Skeletal muscle tissue (tissue), 4 donors: ENCODE results near the gene OSBP2. TPM values are rescaled to one million over a fixed set of nuclear protein-coding genes. Genes with fewer than 3 reads are reported as not detected.

Source experiments
- H3K27ac ChIP-seq: one replicate; pipeline ENCODE4 v1.7.0; 2013; ENCODE audit warnings: mild to moderate bottlenecking, low read depth, low read length, inconsistent platforms
- H3K27me3 ChIP-seq, 3 donors: one replicate each; pipeline ENCODE4 v1.7.0; 2013; ENCODE audit warnings: low read length in 3 of 3; ENCODE audit not compliant: control insufficient read depth in 3 of 3, insufficient read depth in 3 of 3
- H3K36me3 ChIP-seq, 3 donors: one replicate each; pipeline ENCODE4 v1.7.0; 2013; ENCODE audit warnings: low read length in 3 of 3; ENCODE audit not compliant: control insufficient read depth in 3 of 3, insufficient read depth in 3 of 3
- H3K4me1 ChIP-seq, 3 donors: one replicate each; pipeline ENCODE4 v1.7.0; 2013; ENCODE audit warnings: low read length in 3 of 3, mild to moderate bottlenecking in 3 of 3; ENCODE audit not compliant: control insufficient read depth in 3 of 3, insufficient read depth in 3 of 3
- H3K4me3 ChIP-seq, 3 donors: one replicate each; pipeline ENCODE4 v1.7.0; 2013; ENCODE audit warnings: low read length in 3 of 3
- H3K9ac ChIP-seq, 3 donors: one replicate each; pipeline ENCODE4 v1.7.0; 2013; ENCODE audit warnings: low read length in 3 of 3, mild to moderate bottlenecking in 3 of 3, moderate library complexity in 2 of 3, low read depth in 1 of 3
- H3K9me3 ChIP-seq, 3 donors: one replicate each; pipeline ENCODE4 v1.7.0; 2013; ENCODE audit warnings: low read length in 3 of 3; ENCODE audit not compliant: control insufficient read depth in 3 of 3
- total RNA-seq: library from RNA; depleted of rRNA; stranded (reverse); fragments of >200 nt; gene quantifications from one replicate; pipeline ENCODE4 v1.2.3, GENCODE V29; 2014
- donor health status: Osteomylitis.

Gene OSBP2
- total RNA-seq, 1 donor from 2014 or later, result 4.7 TPM

DNA sequence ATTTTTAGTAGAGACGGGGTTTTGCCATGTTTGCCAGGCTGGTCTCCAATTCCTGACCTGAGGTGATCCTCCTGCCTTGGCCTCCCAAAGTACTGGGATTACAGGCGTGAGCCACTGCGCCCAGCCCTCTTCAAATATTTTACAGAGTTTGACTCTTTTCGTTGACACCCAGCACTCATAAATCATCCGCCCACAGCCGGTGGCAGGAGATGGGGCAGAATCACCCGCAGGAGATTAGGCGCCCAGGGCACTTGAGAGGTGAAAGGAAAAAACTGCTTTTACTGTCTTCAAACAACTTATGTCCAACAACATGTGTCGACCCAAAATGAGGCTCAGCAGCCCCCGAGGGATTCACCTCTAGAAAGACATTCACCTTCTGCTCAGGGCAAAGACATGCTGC, 56.9 kb downstream of the OSBP2 start:
- Histone ChIP-seq H3K9ac (no peak overlapping the region), H3K36me3 (no peaks in the 10 kb centered on the region), H3K4me3 (no peak overlapping the region), H3K4me1 (peaks cover 2 to 8% (median 4%) of the 10 kb centered on the region in 3 donors), H3K9me3 (no peaks in the 10 kb centered on the region), H3K27me3 (no peaks in the 10 kb centered on the region), H3K27ac (no peak overlapping the region)

DNA sequence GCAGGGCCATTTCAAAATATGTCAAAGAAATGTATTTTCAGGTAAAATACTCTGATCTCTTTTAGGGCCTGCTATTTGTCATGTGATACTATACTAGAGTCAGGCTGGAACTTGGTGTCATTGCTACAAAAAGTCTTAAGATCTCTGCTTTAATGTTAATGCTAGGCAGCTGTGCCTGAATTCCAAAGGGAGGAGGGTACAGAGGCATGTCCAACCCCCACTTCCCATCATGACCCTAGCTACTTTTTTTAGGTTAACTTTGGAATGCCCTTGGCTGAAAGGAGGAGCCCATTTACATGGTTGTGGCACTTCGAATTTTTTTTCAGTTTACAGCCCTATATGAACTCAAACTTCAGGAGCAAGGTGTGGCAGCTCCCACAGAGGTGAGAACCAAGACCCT, 58.1 kb downstream of the OSBP2 start:
- no peaks in the 10 kb centered on the region for H3K36me3 ChIP-seq
- H3K27ac ChIP-seq, result no peak overlapping the region
- H3K4me3 ChIP-seq, result no peak overlapping the region
- no peaks in the 10 kb centered on the region for H3K27me3 ChIP-seq
- no peaks in the 10 kb centered on the region for H3K9me3 ChIP-seq
- no peak overlapping the region for H3K9ac ChIP-seq
- peaks cover 2 to 8% (median 4%) of the 10 kb centered on the region in 3 donors for H3K4me1 ChIP-seq

DNA sequence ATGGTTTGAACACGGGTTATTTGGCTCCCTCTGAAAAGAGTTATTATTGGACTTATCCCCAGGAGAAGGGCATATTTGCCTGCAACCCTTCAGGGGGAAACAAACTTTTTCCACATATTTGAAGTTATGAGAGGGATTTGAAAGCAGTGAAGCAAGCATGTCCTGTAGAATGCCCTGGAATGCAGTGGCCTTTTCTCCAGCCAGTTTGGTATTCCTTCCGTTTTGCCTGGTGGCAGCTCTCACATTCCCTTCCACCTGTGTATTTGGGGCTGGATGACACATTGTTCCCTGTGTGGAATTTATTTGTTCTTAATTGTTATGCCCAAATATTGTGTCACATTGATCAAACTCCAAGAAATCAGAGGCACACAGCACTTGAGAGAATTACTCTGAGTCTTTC, 59.0 kb downstream of the OSBP2 start:
- Histone ChIP-seq H3K9me3 (no peaks in the 10 kb centered on the region), H3K27me3 (no peaks in the 10 kb centered on the region)

DNA sequence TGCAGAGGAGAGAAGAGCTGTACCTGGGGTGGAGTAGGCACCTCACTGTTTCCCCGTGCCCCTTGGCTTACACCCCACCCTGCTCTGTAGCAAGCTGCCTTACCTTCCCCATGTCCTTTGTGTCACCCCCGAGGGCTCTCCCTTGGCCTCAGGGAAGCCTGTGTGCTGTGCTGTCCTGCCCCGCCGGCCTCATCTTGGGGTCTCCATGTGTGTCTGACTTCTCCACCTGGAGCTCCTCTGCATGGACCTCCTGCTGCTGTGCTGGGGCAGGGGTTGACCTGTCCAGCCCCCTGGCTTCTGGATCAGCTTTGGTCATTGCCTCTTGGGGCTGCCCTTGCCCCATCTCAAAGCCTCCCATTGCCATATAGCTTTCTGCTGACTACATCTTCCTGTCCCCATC, 59.8 kb downstream of the OSBP2 start:
- H3K27ac ChIP-seq, result no peak overlapping the region
- H3K9me3 ChIP-seq, result no peaks in the 10 kb centered on the region
- no peak overlapping the region for H3K4me3 ChIP-seq
- peak overlapping the region in 1 of 3 donors; percentile 40 for H3K9ac ChIP-seq
- no peaks in the 10 kb centered on the region for H3K36me3 ChIP-seq
- no peaks in the 10 kb centered on the region for H3K27me3 ChIP-seq
- peaks cover 2 to 8% (median 4%) of the 10 kb centered on the region in 3 donors for H3K4me1 ChIP-seq

More for the DNA sequence above, 59.0 kb downstream of the OSBP2 start:
- Histone ChIP-seq H3K27ac (no peak overlapping the region), H3K4me3 (no peak overlapping the region), H3K36me3 (no peaks in the 10 kb centered on the region), H3K4me1 (peaks cover 2 to 8% (median 4%) of the 10 kb centered on the region in 3 donors), H3K9ac (no peak overlapping the region)

DNA sequence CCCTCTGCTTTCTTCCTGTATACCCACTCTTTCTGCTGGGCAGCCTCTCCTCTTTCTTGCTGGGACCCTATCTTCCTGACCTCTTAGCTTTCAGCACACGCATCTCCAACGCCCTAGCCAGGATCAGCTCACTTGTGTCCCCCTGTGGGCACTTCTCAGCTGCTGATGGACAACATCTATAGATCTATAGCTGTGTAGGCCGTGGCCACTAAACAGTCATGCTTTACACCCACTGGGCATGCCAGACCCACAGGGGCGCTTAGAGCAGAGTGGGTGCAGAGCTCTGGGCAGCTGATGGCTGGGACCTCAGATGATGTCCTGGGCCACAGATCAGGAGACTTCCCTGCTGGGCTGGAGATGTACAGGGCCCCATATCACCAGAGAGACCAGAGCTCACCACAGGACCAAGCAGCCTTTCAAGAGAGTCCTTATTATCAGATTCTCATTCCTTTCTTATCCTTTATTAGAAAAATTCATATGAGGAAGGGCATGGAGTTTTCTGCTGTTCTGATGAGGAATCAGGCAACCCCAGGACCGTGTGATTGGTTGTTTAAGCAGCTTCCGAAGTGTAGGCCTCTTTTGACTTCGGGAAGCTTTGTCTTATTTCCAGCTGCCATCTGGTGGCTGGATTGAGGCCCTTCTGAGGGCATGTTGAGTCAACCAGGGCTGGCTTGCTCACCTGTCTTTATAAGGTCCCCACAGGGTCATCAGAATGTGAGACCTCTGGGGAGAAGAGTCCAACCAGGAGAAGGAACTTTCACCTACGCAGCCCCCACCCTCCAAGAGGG, 60.5 kb downstream of the OSBP2 start:
- no peaks in the 10 kb centered on the region for H3K36me3 ChIP-seq
- H3K9ac ChIP-seq, result no peak overlapping the region
- no peaks in the 10 kb centered on the region for H3K27me3 ChIP-seq
- H3K27ac ChIP-seq, result no peak overlapping the region
- no peak overlapping the region for H3K4me3 ChIP-seq
- peaks cover 2 to 8% (median 4%) of the 10 kb centered on the region in 3 donors for H3K4me1 ChIP-seq
- H3K9me3 ChIP-seq, result no peaks in the 10 kb centered on the region

DNA sequence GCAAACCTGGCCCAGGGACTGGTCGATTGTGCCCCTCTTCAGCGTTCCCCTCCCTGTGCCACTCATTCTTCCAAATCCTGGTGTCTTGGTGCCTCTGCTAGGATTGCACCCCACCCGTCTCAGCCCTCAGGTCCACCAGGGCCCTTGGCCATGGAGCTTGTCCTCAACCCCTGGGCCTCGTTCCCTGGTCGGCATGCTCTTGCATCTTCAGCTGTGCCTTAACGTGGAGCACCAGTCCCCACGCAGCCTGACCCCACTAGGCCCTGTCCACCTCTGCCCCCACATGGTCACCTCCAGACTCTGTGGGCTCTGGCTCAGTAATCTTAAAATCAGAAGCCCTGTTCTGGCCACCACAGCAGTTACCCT, 61.1 kb downstream of the OSBP2 start:
- no peaks in the 10 kb centered on the region for H3K36me3 ChIP-seq
- peaks cover 2 to 8% (median 4%) of the 10 kb centered on the region in 3 donors for H3K4me1 ChIP-seq

DNA sequence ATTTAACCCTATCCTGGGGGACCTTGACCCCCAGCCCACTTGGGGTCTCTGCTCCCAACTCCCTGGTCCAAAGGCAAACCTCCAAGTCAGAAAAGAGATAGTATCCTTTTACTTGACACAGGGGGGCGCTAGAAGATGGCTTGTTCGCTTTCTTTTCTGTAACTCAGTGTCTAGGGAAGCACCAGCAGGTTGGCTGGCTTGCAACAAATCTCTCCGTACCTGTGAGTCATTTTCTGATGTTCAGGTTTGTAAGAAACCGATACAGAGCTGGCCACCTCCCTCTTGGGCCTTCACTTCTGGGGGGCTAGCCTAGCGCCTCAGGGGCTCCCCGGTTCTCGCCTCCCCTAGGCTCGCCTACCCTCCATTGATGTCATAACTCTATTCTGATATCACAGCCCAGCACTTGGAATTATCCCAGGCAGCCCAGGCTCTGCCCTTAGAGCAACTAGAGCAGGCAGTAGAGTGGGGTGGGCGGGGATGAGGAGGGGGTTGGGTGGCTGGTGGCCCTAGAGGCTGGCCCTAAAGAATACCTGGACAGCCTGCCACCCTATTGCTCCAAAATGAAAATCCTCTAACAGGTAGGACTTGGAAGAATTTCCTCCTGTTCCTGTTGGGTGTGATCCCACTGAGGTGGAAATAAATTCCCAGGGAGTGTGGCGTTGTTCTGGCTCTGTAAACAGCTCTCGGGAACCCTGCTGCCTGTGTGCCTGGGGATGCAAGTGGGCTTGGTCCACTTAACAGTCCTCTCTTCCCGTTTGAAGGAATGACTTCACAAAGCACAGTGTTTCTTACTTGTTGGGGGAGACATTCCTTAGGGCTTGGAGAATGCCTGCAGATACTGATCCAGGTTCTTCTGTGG, 69.4 kb downstream of the OSBP2 start:
- no peaks in the 10 kb centered on the region for H3K36me3 ChIP-seq
- H3K27ac ChIP-seq, result no peak overlapping the region
- H3K9me3 ChIP-seq, result no peaks in the 10 kb centered on the region
- no peak overlapping the region for H3K4me3 ChIP-seq
- H3K27me3 ChIP-seq, result no peaks in the 10 kb centered on the region
- no peak overlapping the region for H3K9ac ChIP-seq
- no peaks in the 10 kb centered on the region for H3K4me1 ChIP-seq

More for the DNA sequence above, 61.1 kb downstream of the OSBP2 start:
- no peaks in the 10 kb centered on the region for H3K9me3 ChIP-seq
- H3K27me3 ChIP-seq, result no peaks in the 10 kb centered on the region
- no peak overlapping the region for H3K9ac ChIP-seq
- H3K27ac ChIP-seq, result no peak overlapping the region
- no peak overlapping the region for H3K4me3 ChIP-seq

DNA sequence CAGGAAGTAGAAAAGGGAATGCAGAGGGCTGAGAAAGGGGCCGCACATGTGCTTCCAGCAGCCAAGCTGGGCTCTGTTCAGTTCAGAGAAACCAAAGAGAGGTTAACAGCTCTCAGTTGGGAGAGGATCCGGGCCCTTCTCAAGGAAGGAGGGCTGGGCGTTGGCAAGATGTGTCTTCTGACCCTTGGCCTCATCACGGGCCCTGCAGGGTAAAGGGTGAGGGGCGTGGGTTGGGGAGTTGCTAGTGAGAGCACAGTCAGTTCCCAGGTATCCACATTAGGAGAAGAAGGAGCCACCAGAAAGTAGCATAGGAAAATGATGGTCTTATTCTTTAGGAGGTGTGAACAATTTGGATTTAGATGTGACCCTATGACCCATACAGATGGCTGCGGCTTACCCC, 73.0 kb downstream of the OSBP2 start:
- H3K9me3 ChIP-seq, result no peaks in the 10 kb centered on the region
- H3K4me3 ChIP-seq, result no peak overlapping the region
- no peak overlapping the region for H3K9ac ChIP-seq
- H3K36me3 ChIP-seq, result no peaks in the 10 kb centered on the region
- no peak overlapping the region for H3K27ac ChIP-seq
- no peaks in the 10 kb centered on the region for H3K27me3 ChIP-seq
- H3K4me1 ChIP-seq, result no peaks in the 10 kb centered on the region

DNA sequence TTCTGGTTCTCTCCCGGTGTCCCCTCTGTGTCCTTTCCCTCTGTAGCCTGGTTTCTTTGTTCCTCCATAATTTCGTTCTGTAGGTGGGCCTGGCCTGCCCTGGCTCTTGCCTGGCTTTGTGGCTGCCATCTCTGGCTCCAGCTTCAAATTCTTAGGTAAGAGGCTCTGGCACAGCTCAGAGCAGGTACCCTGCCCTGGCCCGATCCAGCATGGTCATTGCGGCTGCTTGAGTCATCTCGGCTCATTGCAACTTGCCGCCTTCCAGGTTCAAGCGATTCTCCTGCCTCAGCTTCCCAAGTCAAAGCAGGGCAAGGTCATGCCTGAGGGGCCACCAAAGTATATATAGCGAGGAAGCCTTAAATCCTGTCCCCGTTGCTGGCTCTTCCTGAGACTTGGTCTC, 76.0 kb downstream of the OSBP2 start:
- no peaks in the 10 kb centered on the region for H3K4me1 ChIP-seq
- no peak overlapping the region for H3K9ac ChIP-seq
- H3K27me3 ChIP-seq, result no peaks in the 10 kb centered on the region
- no peak overlapping the region for H3K27ac ChIP-seq
- H3K9me3 ChIP-seq, result no peaks in the 10 kb centered on the region
- H3K36me3 ChIP-seq, result no peaks in the 10 kb centered on the region
- H3K4me3 ChIP-seq, result no peak overlapping the region

DNA sequence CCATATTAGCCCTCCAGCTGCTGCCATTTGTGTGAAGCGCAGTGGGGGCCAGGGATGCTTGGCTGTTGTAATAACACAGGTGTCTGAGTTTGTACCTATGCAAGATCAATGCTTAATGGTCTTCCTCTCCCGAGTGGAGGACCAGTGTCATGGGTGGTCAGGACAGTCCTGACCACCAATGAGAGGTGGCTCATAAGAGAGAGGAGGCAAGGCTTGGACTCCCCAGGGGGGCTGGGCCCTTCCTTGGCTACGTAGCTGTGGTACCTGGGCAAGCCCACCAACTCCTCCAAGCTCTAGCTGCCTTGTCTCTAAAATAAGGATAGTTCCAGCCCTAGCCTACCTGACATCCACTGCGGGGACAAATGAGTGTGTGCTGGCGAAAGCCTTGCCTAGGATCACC, 79.2 kb downstream of the OSBP2 start:
- Histone ChIP-seq H3K9ac (no peak overlapping the region), H3K4me3 (no peak overlapping the region), H3K27ac (no peak overlapping the region), H3K4me1 (no peaks in the 10 kb centered on the region), H3K27me3 (no peaks in the 10 kb centered on the region), H3K9me3 (no peaks in the 10 kb centered on the region), H3K36me3 (no peaks in the 10 kb centered on the region)
